Activated naive CD4-positive, alpha-beta T cell treated with anti-CD3 and anti-CD28 coated beads, Interleukin-2, amount 50 U/mL, for 24 hours (primary cell): ENCODE measurements around the gene DUS3L.
A peak's percentile ranks its signal among the peaks of the same experiment; 100 is the strongest.

ENCODE experiments used
- H3K27ac Mint-ChIP-seq: one replicate; pipeline ENCODE4 v1.8.0; 2021; ENCODE audit warnings: mild to moderate bottlenecking, mixed read lengths
- H3K27me3 Mint-ChIP-seq: one replicate; pipeline ENCODE4 v1.8.0; 2021; ENCODE audit warnings: mixed read lengths
- H3K36me3 Mint-ChIP-seq: one replicate; pipeline ENCODE4 v1.8.0; 2021; ENCODE audit warnings: mixed read lengths
- H3K4me1 Mint-ChIP-seq: one replicate; pipeline ENCODE4 v1.8.0; 2021; ENCODE audit warnings: mixed read lengths
- H3K4me3 Mint-ChIP-seq: one replicate; pipeline ENCODE4 v1.8.0; 2021; ENCODE audit warnings: mild to moderate bottlenecking, mixed read lengths
- H3K9me3 Mint-ChIP-seq: one replicate; pipeline ENCODE4 v1.8.0; 2021; ENCODE audit warnings: mixed read lengths

DUS3L gene

DNA sequence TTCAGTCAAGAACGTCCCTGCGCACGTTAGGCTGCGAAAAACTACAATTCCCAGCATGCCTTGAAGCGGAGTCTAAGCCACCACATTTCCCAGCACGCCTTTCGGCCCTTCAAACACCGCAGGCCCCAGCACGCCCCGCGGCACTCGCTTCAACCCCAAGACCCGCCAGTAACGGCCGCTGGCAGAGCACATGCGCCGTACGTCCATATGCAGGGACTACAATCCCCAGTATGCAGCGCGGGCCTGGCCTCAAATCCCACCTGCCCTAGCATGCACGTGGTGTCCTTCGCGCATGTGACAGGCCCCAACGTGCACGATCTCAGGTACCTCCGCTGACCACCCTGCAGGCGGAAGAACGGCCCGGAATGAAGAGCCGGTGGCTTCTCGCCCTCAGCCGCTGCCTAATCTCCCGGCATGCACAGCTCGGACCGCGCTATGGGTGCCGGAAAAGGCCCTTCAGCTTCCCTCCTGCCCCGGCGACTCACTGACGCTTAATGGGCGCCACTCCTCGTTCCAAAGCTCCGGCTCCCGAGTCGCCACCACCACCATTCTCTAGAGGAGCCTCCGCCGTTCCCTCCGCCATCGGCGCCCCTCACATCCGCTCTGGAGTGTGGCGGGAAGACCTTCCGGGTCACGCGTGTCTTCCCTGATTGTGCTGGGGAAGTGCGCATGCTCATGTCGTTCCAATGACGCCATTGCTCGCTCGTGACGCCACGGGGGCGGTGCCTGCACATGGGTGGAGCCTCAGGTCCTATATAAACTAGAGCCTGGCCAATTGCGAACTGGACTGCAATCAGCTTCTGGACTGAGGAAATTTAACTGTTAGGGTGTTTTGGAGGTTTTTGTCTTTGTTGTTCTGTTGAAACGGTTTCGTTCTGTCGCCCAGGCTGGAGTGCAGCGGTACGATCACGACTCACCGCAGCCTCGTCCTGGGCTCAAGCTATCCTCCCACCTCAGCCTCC is at the start of gene DUS3L:
Gene DUS3L, minus strand, starts transcription at position 605 of the 962 bp plus-strand sequence. Its CDS starts 22 bp downstream, at position 583.
- Mint-ChIP-seq H3K27me3 (no peaks in the 10 kb centered on the region), H3K36me3 (peaks cover 15% of the 10 kb centered on the region), H3K4me3 (peak within 1 kb of the TSS; percentile 97), H3K9me3 (no peaks in the 10 kb centered on the region), H3K4me1 (peaks cover 11% of the 10 kb centered on the region), H3K27ac (peak within 1 kb of the TSS; percentile 100)

GRCh38 chr19:5839065-5840017 is 48.4 kb upstream of the DUS3L start, which contains the start of gene FUT6:
Gene FUT6 (minus strand): TSS chr19:5839702. CDS start chr19:5832567, 7,135 bp downstream.
- Mint-ChIP-seq H3K4me3 (no peak within 1 kb of the TSS), H3K27me3 (peaks cover 2% of the 10 kb centered on the region), H3K4me1 (no peaks in the 10 kb centered on the region), H3K36me3 (no peaks in the 10 kb centered on the region), H3K27ac (no peak within 1 kb of the TSS), H3K9me3 (no peaks in the 10 kb centered on the region)

DNA sequence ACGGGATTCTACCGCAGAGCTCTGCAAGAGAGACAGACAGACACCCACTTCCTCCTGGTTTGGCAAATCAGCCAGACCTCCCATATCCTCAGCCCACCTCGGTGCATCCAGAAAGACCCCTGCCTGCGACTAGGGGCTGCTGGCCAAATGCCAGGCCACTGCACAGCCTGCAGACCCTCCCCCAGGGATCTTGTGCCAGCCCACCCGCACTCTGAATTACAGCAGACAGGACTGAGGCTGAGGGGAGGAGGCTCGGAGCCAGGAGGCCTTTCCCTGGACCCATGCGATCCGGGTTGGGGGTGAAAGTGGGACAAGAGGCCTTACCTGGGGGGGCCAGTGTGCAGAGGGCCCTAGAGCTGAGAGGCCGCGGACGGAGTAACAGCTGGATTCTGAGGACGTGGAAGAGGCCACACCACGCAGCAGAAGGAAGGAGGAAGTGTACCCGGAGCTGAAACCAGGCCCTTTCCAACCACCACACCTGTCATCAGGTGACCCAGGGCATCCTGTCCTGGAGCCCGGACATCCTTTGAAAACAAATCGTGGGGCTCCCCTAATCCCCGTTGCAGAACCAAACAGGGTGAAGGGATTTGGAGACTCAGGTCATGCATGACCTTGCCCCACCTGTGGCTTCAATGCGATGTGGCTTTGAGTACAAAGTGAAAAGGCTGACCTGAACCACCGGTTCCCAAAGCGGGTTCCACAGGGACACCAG is 47.5 kb upstream of the DUS3L start:
- Mint-ChIP-seq H3K36me3 (no peaks in the 10 kb centered on the region), H3K27ac (no peak overlapping the region), H3K27me3 (peaks cover 2% of the 10 kb centered on the region), H3K4me1 (no peaks in the 10 kb centered on the region), H3K9me3 (no peaks in the 10 kb centered on the region), H3K4me3 (no peak overlapping the region)

GRCh38 chr19:5837761-5838352 is 46.9 kb upstream of the DUS3L start:
- Mint-ChIP-seq H3K27me3 (peaks cover 2% of the 10 kb centered on the region), H3K27ac (no peak overlapping the region), H3K9me3 (no peaks in the 10 kb centered on the region), H3K4me3 (no peak overlapping the region), H3K4me1 (no peaks in the 10 kb centered on the region), H3K36me3 (no peaks in the 10 kb centered on the region)

DNA sequence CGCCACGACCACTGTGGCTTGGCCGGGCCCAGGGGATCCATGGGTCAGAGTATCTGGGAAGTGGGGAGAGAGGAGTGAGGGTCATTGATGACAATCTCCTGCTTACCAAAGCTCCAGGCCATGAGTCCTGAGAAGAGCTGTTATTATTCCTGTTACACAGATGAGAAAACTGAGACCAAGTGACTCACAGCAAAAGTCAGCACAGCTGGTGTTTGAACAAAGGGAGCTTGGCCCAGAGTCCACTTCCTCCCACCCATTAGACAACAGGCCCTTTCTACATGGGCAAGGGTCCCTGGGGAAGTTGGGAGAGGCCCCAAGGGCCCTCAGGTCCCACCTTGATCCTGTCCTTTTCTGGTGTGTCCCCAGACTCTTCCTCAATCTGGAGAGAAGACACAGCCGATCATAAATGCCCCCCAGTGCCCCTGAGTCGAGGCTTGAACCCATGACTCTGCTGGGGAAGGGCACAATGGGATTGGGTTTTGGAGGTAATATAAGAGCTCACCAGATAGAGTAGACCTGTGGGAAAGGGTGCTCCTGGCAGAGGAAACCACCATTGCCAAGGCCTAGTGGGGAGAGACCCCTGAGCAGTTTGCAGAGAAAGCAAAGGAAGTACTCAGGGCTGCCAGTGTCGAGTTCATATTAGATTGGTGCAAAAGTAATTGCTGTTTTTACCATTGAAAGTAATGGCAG is 41.7 kb upstream of the DUS3L start:
- Mint-ChIP-seq H3K36me3 (no peaks in the 10 kb centered on the region), H3K27me3 (no peaks in the 10 kb centered on the region), H3K27ac (no peak overlapping the region), H3K4me3 (no peak overlapping the region), H3K9me3 (no peaks in the 10 kb centered on the region), H3K4me1 (peaks cover 3% of the 10 kb centered on the region)

- H3K4me1 Mint-ChIP-seq = peaks cover 6% of the 10 kb centered on the region
- H3K36me3 Mint-ChIP-seq = no peaks in the 10 kb centered on the region
- no peaks in the 10 kb centered on the region for H3K27me3 Mint-ChIP-seq
- H3K9me3 Mint-ChIP-seq = no peaks in the 10 kb centered on the region
- no peak overlapping the region for H3K27ac Mint-ChIP-seq
- no peak overlapping the region for H3K4me3 Mint-ChIP-seq
Measured at GRCh38 chr19:5832061-5832460, 41.1 kb upstream of the DUS3L start.

DNA sequence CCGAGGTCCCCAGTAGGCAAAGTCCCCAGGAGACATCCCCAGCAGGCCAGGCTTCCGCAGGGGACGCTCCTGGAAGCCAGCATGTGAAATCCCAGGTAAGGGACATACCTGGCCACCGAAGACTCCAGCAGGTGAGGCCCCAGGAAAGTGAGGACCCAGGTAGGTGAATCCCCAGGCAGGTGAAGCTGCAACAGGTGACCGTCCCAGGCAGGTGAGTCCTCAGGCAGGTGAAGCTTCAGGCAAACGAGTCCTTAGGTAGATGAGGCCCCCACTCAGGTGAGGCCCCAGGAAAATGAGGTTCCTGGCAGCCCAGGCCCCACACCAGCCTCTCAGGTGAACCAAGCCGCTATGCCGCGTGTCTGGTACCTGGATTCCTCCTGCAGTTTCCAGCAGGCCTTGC is 40.2 kb upstream of the DUS3L start:
- no peak overlapping the region for H3K4me3 Mint-ChIP-seq
- H3K27me3 Mint-ChIP-seq = no peaks in the 10 kb centered on the region

GRCh38 chr19:5829567-5830310 is 38.8 kb upstream of the DUS3L start:
- Mint-ChIP-seq H3K36me3 (no peaks in the 10 kb centered on the region), H3K27ac (no peak overlapping the region), H3K4me1 (peaks cover 8% of the 10 kb centered on the region), H3K9me3 (no peaks in the 10 kb centered on the region), H3K4me3 (peak overlapping the region; percentile 60), H3K27me3 (no peaks in the 10 kb centered on the region)

More for the DNA sequence above, 40.2 kb upstream of the DUS3L start:
- Mint-ChIP-seq H3K27ac (no peak overlapping the region), H3K9me3 (no peaks in the 10 kb centered on the region), H3K36me3 (no peaks in the 10 kb centered on the region), H3K4me1 (peaks cover 8% of the 10 kb centered on the region)

GRCh38 chr19:5828661-5829566 is 38.0 kb upstream of the DUS3L start:
- H3K4me3 Mint-ChIP-seq = peak overlapping the region; percentile 98
- H3K27ac Mint-ChIP-seq = peak overlapping the region; percentile 99
- peaks cover 8% of the 10 kb centered on the region for H3K4me1 Mint-ChIP-seq
- no peaks in the 10 kb centered on the region for H3K9me3 Mint-ChIP-seq
- no peaks in the 10 kb centered on the region for H3K36me3 Mint-ChIP-seq
- no peaks in the 10 kb centered on the region for H3K27me3 Mint-ChIP-seq

DNA sequence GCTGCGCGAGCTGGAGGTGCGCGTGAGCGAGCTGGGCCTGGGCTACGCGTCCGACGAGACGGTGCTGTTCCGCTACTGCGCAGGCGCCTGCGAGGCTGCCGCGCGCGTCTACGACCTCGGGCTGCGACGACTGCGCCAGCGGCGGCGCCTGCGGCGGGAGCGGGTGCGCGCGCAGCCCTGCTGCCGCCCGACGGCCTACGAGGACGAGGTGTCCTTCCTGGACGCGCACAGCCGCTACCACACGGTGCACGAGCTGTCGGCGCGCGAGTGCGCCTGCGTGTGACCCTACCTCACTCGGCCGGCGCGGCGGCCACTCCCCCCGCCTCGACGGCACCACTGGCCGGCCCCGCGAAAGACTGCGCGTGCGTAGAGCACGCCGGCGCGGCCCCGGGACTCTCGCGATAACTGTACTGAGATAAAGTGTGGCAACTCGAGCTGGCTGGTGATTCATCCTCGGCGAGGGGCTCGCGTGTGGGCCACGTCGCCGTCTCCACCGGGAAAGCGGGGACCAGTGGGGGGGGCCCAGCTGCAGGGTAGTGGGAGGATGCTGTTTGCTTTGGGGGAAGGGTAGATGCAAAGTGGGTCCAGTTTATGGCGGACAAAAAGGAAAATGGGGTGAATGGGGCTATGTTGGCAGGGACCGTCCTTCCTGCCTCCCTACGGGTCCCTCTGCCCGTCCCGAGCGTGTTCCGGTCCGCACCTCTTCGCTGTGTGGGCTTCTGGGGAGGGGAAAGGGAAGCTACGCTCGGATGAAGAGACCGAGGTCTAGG is 37.1 kb upstream of the DUS3L start:
- no peaks in the 10 kb centered on the region for H3K27me3 Mint-ChIP-seq
- peak overlapping the region; percentile 99 for H3K27ac Mint-ChIP-seq

GRCh38 chr19:5827342-5827890 is 36.5 kb upstream of the DUS3L start:
- Mint-ChIP-seq H3K27me3 (no peaks in the 10 kb centered on the region), H3K4me1 (peaks cover 8% of the 10 kb centered on the region), H3K27ac (peak overlapping the region; percentile 87), H3K9me3 (no peaks in the 10 kb centered on the region), H3K36me3 (no peaks in the 10 kb centered on the region), H3K4me3 (peak overlapping the region; percentile 80)

More for the DNA sequence above, 37.1 kb upstream of the DUS3L start:
- H3K9me3 Mint-ChIP-seq = no peaks in the 10 kb centered on the region
- H3K4me1 Mint-ChIP-seq = peaks cover 8% of the 10 kb centered on the region
- peak overlapping the region; percentile 98 for H3K4me3 Mint-ChIP-seq
- no peaks in the 10 kb centered on the region for H3K36me3 Mint-ChIP-seq
